Stimulated activated CD8-positive, alpha-beta memory T cell treated with anti-CD3 and anti-CD28 coated beads, Interleukin-7, amount 100 ng/mL, for 48 hours (primary cell): ENCODE measurements around the gene NCOA3.

ENCODE experiments used
- DNase-seq, 2 donors: peaks; one replicate each; pipeline ENCODE4 v3.0.0-alpha.2; 2020; ENCODE audit warnings: low read depth in 1 of 2; ENCODE audit errors: extremely low read depth in 1 of 2

NCOA3 gene

GRCh38 chr20:47675190-47676142 is 173.8 kb downstream of the NCOA3 start:
- DNase-seq, result no peak

- DNase-seq, result no peak
Measured at GRCh38 chr20:47676219-47676721, 174.6 kb downstream of the NCOA3 start.

GRCh38 chr20:47676912-47677634 is 175.4 kb downstream of the NCOA3 start:
- no peak for DNase-seq

GRCh38 chr20:47677635-47678453 is 176.2 kb downstream of the NCOA3 start:
- peak; percentile 32 to 37 for DNase-seq

- no peak for DNase-seq
Measured at GRCh38 chr20:47678536-47678935, 176.8 kb downstream of the NCOA3 start.

- no peak for DNase-seq
Measured at GRCh38 chr20:47679462-47679861, 177.8 kb downstream of the NCOA3 start.

- no peak for DNase-seq
Measured at GRCh38 chr20:47680804-47681529, 179.3 kb downstream of the NCOA3 start.

- no peak for DNase-seq
Measured at GRCh38 chr20:47682028-47682783, 180.5 kb downstream of the NCOA3 start.

- DNase-seq, result no peak
Measured at GRCh38 chr20:47682916-47683315, 181.2 kb downstream of the NCOA3 start.

- DNase-seq, result no peak
Measured at GRCh38 chr20:47684306-47685080, 182.8 kb downstream of the NCOA3 start.

GRCh38 chr20:47686545-47686944 is 184.9 kb downstream of the NCOA3 start:
- DNase-seq, result no peak

GRCh38 chr20:47687095-47687987 is 185.7 kb downstream of the NCOA3 start:
- DNase-seq, result no peak

GRCh38 chr20:47688385-47689381 is 187.0 kb downstream of the NCOA3 start:
- no peak for DNase-seq

GRCh38 chr20:47689731-47690130 is 188.0 kb downstream of the NCOA3 start:
- no peak for DNase-seq

GRCh38 chr20:47691625-47692024 is 189.9 kb downstream of the NCOA3 start:
- DNase-seq, result no peak

GRCh38 chr20:47694021-47694818 is 192.5 kb downstream of the NCOA3 start:
- DNase-seq, result no peak
